GM18858 (cell line): ENCODE results near the gene ALDH18A1.
"Not testable (repeated sequence)": the region's sequence is repeated elsewhere in the genome, so short reads cannot be mapped to it uniquely, and the experiment has no call there.

Experiments
- ATAC-seq: cut with Tn5 transposase; IDR thresholded peaks from one replicate; pipeline ENCODE4 v1.9.1; 2021; ENCODE audit not compliant: unreplicated experiment

Gene ALDH18A1

DNA sequence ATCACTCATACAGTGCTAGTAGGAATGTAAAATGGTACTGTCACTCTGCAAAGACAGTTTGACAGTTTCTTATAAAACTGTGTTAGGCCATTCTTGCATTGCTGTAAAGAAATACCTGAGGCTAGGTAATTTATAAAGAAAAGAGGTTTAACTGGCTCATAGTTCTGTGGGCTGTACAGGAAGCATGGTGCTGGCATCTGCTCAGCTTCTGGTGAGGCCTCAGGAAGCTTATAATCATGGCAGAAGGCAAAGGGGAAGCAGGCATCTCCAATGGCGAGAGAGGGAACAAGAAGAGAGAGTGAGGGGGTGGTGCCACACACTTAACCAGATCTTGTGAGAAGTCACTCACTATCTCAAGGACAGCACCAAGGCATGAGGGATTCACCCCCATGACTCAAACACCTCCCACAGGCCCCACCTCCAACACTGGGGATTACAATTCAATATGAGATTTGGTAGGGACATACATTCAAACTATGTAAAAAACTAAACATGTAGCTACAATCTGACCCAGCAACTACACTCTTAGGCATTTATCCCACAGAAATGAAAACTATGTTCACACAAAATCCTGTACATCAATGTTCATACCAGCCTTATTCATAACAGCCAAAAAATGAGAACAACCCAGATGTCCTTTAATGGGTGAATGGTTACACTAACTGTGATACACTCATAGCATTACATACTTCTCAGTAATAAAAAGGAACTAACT, 5.0 kb downstream of the ALDH18A1 start:
- no peak for ATAC-seq

DNA sequence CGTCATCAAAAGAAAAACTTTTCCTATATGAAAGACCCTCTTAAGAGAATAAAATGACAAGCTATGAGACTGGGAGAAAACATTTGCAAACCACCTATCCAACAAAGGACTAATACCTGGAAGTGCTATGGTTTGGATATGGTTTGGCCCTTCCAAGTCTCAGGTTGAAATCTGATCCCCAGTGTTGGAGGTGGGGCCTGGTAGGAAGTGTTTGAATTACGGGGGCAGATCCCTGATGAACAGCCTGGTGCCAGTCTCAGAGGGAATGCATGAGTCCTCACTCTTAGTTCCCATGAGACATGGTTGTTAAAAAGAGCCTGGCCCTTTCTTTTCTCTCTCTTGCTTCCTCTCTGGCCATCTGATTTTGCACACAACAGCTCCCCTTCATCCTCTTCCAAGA, 6.3 kb downstream of the ALDH18A1 start:
- no peak for ATAC-seq

DNA sequence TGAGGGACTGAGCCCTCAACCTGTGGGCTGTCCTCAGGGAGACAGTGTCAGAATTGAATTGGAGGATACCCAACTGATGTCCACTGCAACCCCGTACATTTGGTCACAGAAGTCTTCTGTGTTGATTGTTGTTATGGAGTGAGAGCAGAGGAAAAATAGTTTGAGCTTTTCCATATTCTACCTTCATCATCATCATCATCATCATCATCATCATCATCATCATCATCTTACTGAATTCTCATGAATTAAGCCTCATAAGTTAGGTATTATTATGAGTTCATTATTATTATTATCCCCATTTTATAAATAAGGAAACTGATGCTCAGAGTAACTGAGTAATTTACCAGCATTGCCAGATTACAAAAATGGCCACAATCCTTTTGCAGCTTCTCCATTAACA, 8.4 kb downstream of the ALDH18A1 start:
- no peak for ATAC-seq

DNA sequence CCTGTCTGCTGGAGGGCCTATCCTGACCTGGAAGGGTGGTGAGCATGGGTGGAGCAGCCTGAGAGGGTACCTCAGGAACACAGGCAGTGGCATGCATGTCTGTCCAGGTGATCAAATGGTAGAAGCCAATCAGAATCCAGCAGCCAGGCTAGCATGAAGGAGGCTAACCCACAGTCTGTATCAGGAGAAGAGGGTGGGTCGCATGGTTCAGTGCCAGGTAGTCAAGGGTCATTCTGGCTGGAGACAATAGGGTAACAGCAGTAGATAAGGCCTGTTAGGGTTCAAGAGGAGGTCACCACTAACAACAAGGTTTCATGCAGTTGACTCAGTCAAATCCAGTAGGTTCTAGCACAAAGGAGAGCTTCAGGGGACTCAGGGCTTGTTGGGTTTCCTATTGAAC, 10.4 kb downstream of the ALDH18A1 start:
- ATAC-seq = no peak

DNA sequence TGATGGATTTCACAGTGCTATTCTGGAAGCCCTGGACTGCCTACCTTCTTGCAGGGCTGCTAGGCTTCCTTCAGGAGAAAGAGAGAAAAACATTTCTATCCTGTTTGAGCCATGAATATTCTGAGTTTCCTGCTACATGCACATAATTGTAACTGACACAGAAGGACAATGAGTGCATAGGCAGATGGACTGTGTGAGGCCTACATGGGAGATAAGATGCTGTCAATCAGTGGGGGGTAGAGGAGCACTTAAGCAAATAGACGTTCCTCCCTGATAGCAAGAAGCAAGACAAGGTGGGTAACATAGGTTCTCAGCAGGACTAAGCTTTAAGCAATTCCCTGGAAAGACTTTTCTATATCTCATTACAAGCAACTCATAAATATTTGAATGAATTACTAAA, 11.6 kb downstream of the ALDH18A1 start:
- no peak for ATAC-seq

DNA sequence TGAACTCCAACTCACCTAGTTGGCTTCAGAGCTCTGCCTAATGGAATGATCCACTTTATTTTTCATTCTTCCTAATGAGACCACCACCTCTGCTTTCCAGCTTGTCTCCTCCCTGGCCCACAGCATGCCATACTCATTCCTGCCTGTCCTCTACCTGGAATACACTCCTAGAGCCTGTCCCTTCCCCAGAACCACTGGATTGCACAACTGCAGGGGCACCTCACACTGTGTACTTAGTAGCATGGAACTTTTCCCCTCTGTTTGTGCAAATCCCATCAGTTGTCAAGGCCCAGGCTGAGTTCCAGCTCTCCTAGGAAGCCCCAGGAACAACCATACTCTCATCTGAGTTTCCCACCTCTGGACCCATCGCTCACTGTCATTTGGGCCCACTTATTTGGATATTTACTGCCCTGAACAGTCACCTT, 15.6 kb downstream of the ALDH18A1 start:
- ATAC-seq = no peak

DNA sequence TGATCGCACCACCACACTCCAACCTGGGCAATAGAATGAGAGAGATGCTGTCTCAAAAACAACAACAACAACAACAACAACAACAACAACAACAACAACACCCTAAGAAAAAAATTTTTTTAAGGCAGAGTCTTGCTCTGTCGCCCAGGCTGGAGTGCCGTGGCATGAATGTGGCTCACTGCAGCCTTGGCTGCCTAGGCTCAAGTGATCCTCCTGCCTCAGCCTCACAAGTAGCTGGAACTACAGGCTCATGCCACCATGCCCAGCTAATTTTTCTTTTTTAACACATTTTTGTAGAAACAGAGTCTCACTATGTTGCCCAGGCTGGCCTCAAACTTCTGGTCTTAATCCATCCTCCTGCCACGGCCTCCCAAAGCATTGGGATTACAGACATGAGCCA, 18.6 kb downstream of the ALDH18A1 start:
- ATAC-seq = no peak

DNA sequence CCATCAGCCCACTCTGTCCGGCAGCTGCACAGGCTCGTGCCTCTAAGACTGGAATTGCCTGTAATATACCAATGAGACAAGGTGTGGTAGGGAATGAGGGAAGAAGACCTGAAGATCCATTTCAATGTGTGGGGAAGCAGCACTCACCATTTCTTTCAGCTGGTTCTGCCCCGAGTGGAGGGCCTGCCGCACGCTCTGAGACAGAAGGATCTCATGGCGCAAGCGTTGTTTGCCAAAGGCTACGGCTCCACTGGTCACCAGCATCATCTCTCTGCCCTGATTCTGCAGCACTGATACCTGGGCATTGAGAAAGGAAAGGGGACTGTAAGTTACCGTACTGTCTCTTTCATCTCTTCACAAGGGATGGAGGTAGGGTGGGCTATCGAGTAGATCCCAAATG, 19.4 kb downstream of the ALDH18A1 start:
- no peak for ATAC-seq

DNA sequence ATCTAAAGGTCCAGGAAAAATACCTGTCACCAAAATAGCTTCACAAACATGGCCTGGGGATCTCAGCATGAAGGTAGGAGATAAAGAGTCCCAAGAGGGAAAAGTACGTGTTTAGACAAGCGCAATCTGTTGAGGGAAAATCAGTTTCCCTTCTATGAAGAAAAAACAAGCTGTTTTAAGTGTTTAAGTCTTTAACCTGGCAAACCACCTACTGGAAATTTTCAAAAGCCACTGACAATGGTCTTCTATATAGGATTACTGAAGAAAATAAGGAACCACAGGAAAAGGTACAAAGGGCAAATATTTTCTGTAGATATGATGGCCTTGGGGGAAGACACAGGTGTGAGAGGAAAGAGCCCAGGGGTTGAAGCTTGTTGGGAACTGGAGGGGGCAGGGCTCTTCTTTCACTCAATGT, 21.2 kb downstream of the ALDH18A1 start:
- ATAC-seq = no peak

DNA sequence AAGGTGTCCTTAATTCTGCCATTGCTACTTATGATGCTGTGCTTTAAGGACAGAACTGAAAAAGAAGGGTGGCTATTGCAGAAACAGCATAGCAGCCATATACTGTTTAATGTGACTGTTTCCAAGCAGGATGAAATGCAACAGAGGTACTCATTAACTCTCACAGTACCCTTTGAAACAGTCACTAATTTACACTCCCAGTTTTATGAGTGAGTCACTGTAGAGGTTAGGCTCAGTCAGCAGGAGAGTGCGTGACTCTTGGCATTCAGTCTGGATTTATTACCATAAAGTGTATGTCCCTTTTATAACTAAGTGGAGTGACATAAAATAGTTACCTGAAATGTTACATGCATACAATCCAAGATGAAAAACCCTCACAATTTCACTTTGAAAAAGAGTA, 27.7 kb downstream of the ALDH18A1 start:
- no peak for ATAC-seq

DNA sequence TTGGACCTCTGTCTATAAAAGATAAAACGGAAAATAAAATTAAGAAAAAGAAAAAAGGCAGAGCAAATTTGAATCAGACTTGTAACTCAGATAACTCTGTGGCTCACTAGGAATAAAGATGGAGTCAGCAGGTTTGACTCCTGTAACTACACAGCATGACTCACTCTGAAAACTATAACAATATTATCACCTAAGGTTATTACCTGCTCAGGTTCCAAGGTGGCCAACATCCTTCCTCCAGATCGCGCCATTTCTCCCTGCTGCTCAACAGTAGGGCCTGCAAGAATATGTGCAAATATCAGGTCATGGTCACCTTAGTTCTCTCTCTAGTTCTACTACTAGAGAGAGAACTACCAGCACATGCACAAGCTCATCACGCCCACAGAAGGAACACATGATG, 30.0 kb downstream of the ALDH18A1 start:
- ATAC-seq = no peak

DNA sequence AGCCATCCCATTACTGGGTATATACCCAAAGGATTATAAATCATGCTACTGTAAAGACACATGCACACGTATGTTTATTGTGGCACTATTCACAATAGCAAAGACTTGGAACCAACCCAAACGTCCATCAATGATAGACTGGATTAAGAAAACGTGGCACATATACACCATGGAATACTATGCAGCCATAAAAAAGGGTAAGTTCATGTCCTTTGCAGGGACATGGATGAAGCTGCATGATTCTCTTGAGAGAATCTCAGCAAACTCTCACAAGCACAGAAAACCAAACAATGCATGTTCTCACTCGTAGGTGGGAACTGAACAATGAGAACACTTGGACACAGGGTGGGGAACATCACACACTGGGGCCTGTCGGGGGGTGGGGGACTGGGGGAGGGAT, 36.1 kb downstream of the ALDH18A1 start:
- not testable (repeated sequence) for ATAC-seq

DNA sequence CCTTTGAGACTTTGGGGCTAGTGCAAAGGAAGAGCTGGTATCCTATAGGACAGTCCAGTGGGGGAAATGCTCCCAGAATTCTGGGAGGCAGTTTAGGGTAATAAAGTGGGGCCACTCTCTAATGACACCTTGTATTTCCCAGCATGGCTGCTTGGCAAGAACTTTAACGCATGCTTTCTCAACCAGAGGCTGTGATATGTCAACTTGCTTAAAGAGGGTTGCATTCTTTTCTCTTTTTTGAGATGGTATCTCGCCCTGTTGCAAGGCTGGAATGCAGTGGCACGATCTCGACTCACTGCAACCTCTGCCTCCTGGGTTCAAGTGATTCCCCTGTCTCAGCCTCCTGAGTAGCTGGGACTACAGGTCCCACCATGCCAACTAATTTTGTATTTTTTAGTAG, 38.4 kb downstream of the ALDH18A1 start:
- ATAC-seq = no peak

DNA sequence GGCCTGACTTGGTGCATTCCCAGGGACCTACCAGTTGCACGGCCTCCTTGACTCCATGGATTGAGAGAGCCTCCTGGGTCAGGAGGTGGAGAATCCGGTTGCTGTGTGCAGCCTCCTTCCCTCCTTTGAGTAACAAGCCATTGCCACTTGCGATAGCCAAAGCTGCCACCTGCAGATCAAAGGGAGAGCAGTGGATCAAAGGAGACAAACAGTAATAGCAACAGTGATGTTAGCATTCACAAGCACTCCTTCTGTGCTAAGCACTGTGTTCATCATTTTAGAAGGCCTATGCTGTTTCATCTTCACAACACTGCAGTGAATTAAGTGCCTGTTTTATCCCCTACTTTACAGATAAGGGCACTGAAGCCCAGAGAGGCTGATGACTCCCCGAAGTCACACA, 40.1 kb downstream of the ALDH18A1 start:
- no peak for ATAC-seq

DNA sequence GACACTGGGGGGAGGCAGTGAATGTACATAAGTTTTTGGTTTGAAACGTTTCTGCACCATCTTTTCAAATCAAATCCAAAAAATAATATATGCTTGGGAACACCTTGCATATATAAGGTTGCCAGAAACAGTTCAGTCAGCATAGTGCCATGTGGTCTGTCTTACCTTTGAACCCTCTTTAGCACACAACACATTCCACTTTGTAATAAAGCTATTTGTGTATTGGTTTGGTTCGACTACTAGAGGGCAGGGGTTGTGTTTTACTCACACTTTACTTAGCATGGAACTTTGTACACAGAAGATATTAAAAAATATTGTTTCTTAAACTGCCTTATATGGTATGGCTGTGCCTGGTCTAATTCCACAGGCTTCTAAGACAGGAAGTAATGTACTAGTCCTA, 43.2 kb downstream of the ALDH18A1 start:
- no peak for ATAC-seq

DNA sequence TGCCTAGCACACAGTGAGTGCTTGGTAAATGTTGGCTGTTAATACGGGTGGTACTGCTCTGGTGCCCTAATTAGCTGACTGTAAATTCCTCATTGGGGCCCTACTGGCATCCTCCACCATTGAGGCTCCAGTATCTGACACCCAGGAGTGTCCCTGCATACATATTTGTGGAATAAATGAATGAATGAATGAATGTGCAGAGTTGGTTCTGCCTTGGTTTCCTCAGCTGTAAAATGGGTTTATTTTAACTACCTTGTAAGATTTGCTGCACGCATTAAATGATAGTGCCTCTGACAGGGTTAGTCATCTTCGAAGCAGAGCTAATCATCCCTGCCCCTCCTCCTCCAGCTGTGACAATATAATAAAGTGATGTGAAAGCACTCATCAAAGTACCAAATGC, 45.8 kb downstream of the ALDH18A1 start:
- no peak for ATAC-seq

DNA sequence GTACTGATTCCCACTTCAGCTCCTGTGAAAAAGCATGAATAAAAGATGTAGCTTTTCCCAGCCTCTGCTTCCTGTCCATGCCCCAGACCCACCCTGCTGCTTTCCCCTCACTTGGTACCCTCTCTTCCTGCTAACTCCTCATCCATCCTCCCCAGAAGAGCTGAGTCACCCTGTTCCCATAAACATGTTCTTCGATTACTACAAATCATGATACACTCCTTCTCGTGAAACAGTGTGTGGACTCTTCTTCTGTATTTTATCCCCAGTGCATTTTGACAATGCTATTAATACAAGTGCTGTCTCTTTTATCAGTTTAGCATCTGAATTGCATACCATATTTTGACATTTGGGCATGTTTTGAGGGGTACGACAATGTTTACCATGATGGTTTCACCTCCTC, 49.6 kb downstream of the ALDH18A1 start:
- ATAC-seq = no peak

DNA sequence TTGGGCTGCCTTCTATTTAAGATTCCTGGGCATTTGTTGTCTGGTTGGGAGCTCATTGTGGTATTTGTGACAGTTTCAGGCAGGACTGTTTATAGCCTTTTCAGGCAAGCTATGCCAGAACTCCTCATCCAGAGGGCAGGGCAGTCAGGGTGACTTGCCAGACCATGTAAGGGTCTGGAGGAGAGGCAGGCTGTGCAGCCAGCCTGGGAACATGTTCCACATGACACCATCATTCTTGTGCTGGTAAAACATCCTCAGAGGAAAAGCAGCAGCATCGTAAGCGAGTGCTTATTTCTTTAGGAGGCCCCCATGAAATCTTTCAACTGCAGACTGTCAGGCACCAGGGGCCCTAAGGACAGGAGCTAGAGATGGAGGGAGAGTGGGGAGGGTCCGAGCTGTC, 51.3 kb downstream of the ALDH18A1 start:
- no peak for ATAC-seq

DNA sequence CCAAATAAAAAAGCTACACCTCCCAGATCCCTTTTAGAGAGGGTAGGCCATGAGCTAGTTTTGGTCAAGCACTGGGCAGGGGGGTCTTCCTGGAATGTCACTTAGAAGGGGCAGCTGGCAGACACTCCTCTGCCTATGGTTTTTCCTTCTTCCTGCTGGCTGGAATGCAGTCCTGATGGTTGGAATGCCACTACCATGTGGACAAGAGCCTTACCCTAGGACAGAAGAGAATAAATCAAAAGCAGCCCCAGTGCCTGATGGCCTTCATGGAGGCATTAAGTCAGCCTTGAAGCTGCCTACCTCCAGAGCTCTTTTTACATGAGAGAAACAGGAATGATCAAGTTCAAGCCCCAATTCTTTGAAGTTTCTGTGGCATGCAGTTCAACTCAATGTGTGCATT, 51.9 kb downstream of the ALDH18A1 start:
- ATAC-seq = no peak

DNA sequence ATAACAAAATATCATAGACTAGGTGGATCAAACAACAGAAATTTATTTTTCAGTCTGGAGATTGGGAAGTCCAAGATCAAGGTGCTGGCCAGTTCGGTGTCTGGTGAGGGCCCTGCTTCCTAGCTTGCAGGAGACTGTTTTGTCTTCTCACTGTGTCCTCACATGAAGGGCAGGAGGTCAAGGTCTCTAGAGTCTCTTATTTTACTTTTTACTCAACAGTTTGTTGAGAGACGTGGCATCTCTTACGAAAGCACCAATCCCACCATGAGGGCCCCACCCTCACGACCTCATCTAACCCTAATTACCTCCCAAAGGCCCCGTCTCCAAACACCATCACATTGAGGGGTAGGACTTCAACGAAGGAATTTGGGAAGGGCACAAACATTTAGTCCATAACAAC, 54.1 kb downstream of the ALDH18A1 start:
- no peak for ATAC-seq

DNA sequence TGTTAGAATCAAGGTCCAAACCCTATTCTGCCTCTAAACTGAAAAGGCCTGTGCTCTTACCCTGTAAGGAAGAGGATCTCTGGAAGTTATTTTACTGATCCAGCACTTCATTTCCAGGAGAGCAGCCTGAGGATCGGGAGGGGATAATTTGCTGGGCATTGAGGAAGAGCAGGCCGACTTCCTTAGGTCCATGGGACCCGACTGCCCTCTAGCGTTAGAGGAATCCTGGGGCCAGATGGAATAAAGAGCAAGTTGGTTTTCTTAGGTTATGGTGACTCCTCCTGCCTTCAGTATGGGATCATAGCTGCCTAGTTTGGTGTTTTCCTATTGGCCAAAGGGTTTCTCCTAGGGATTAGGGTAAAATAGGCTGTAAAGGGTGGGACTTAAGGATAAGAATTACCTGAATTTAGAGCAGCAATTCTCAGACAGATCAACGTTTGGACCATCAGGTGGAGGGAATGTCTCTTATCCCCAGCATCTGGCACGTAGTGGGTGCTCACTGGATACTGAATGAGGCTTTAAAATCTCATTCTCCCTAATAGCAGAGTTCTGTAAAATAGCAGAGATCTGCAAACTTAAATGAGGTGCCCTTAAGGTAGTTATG, 55.3 kb downstream of the ALDH18A1 start:
- ATAC-seq = no peak

DNA sequence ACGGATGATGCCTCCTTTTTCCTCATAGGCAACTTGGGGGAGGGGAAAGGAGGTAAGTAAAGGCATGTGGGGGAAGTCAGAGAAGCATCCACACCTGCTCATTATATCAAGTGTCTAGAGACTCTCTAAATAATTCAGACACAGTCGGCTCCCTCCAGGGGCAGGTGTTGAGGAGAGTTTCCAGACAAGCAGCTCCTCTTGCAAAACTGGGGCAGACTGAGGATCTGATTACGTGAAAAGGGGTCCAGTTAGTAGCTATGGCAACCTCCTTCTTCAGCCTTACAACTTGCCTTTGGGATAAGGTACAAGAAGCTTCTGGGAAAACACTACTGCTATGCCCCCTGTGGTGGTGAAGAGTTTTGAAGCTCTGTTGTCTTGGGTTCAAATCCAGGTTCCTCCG, 56.4 kb downstream of the ALDH18A1 start:
- no peak for ATAC-seq

DNA sequence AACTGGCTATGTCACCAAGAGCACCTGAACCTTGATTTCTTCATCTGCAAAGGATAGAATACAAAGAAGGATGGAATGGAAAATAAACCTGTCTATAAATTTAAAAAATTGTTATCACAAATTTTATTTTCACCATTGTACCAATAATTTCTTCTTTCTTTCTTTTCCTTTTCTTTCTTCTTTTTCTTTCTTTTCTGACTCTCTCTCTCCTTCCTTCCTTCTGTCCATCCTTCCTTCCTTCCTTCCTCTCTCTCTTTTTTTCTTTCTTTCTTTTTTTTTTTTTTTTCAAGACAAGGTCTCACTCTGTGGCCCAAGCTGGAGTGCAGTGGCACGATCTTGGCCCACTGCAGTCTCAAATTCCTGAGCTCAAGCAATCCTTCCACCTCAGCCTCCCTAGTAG, 58.7 kb downstream of the ALDH18A1 start:
- ATAC-seq = no peak
